ENCODE results near the gene LPAR3. TPM values are rescaled to one million over a fixed set of nuclear protein-coding genes. Genes with fewer than 3 reads are reported as not detected.

Gene LPAR3
- polyA plus RNA-seq, 1 of the 3 experiments (the other 2 are of a cell fraction), result 0.08 TPM

DNA sequence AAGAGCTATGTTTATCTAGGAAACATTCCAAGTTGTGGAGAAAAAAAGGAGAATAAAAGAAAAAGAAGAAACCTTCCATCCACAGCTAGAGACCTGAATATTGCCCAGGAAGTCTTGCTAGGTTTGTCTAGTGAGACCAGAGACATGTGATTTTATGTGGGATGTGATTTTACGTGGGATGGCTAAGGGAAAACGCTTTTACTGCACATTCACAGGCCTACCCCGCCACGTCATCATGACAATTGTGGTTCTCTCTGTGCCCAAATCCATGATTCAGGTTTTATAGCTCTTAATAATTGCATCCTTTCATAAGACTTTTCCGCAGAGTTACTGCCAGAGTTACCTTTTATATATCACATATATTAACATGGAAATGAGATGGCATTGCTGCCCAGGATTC, 116.4 kb downstream of the LPAR3 start:
- no peaks in the 10 kb centered on the region for H3K36me3 ChIP-seq (replicated peaks in 1 of 2; ENCODE audit: control insufficient read depth in 1 of 2, insufficient read depth in 2 of 2, low read length in 1 of 2)
- H3F3A ChIP-seq (replicated peaks; ENCODE audit: insufficient read depth), result no peaks in the 10 kb centered on the region
- WGBS (ENCODE audit: low lambda C conversion rate), result 74% methylated on average over 5 of the region's 5 CpGs
- no peaks in the 10 kb centered on the region for H3K9me2 ChIP-seq
- H4K20me1 ChIP-seq (ENCODE audit: insufficient read depth), result no peaks in the 10 kb centered on the region
- H3K9me3 ChIP-seq, result no peaks in the 10 kb centered on the region
- H3K27me3 ChIP-seq (ENCODE audit: insufficient read depth), result no peaks in the 10 kb centered on the region; the same call in 1 of the 2 replicates
- H3K27ac ChIP-seq (ENCODE audit: low read depth in 2 of 2, low read length in 1 of 2), result no peak overlapping the region
- TF ChIP-seq GATA2 (CRISPR knock-in tag; IDR thresholded peaks at IDR 0.05) (no peak), POLR2AphosphoS5 (IDR thresholded peaks at IDR 0.05; ENCODE audit: low read depth, low read length) (no peak), CHD2 (IDR thresholded peaks at IDR 0.05; ENCODE audit: low read length, partially characterized antibody) (no peak), EZH2phosphoT487 (IDR thresholded peaks at IDR 0.05; ENCODE audit: borderline replicate concordance, low read depth) (no peak), JUND (IDR thresholded peaks at IDR 0.05) (no peak), YY1 (IDR thresholded peaks at IDR 0.05; ENCODE audit: low read depth) (no peak), SIN3A (IDR thresholded peaks at IDR 0.05; ENCODE audit: borderline replicate concordance, low read depth, low read length) (no peak), TAF1 (IDR thresholded peaks at IDR 0.05; ENCODE audit: borderline replicate concordance, low read depth, low read length) (no peak)
- TF ChIP-seq, protein P1, sequence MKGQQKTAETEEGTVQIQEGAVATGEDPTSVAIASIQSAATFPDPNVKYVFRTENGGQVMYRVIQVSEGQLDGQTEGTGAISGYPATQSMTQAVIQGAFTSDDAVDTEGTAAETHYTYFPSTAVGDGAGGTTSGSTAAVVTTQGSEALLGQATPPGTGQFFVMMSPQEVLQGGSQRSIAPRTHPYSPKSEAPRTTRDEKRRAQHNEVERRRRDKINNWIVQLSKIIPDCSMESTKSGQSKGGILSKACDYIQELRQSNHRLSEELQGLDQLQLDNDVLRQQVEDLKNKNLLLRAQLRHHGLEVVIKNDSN (IDR thresholded peaks at IDR 0.05; ENCODE audit: borderline replicate concordance, low read depth), result no peak
- TF ChIP-seq, protein P2, sequence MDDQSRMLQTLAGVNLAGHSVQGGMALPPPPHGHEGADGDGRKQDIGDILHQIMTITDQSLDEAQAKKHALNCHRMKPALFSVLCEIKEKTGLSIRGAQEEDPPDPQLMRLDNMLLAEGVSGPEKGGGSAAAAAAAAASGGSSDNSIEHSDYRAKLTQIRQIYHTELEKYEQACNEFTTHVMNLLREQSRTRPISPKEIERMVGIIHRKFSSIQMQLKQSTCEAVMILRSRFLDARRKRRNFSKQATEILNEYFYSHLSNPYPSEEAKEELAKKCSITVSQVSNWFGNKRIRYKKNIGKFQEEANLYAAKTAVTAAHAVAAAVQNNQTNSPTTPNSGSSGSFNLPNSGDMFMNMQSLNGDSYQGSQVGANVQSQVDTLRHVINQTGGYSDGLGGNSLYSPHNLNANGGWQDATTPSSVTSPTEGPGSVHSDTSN (IDR thresholded peaks at IDR 0.05), result no peak
- TF ChIP-seq, protein P3, sequence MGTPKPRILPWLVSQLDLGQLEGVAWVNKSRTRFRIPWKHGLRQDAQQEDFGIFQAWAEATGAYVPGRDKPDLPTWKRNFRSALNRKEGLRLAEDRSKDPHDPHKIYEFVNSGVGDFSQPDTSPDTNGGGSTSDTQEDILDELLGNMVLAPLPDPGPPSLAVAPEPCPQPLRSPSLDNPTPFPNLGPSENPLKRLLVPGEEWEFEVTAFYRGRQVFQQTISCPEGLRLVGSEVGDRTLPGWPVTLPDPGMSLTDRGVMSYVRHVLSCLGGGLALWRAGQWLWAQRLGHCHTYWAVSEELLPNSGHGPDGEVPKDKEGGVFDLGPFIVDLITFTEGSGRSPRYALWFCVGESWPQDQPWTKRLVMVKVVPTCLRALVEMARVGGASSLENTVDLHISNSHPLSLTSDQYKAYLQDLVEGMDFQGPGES (IDR thresholded peaks at IDR 0.05; ENCODE audit: low read depth, low read length), result no peak
- TF ChIP-seq, protein P4, sequence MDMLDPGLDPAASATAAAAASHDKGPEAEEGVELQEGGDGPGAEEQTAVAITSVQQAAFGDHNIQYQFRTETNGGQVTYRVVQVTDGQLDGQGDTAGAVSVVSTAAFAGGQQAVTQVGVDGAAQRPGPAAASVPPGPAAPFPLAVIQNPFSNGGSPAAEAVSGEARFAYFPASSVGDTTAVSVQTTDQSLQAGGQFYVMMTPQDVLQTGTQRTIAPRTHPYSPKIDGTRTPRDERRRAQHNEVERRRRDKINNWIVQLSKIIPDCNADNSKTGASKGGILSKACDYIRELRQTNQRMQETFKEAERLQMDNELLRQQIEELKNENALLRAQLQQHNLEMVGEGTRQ (IDR thresholded peaks at IDR 0.05; ENCODE audit: borderline replicate concordance, low read depth, low read length), result no peak
- no peaks in the 10 kb centered on the region for H3K79me2 ChIP-seq (ENCODE audit: insufficient read depth)
- peaks cover 0 to 5% of the 10 kb centered on the region in 2 experiments; a peak in 1 of 4 replicates for H3K4me1 ChIP-seq (ENCODE audit: control insufficient read depth in 1 of 2, insufficient read depth in 2 of 2, low read depth in 1 of 2, low read length in 1 of 2)
- no peak overlapping the region for H3K9ac ChIP-seq
- no peak overlapping the region for H2AFZ ChIP-seq (ENCODE audit: low read depth)
- ChIA-PET CTCF (interaction anchor here (1.0 to 6.6 kb wide), 4 partner anchors 16 to 1083 kb away, joined by 3 to 77 read pairs (median 8); no protein-coding TSS in a partner anchor), POLR2A (no interaction called here)
- no peak for DNase-seq
- no peak overlapping the region for H3K4me2 ChIP-seq
- no peak overlapping the region for H3K4me3 ChIP-seq (ENCODE audit: low read depth in 2 of 2, low read length in 1 of 2)

DNA sequence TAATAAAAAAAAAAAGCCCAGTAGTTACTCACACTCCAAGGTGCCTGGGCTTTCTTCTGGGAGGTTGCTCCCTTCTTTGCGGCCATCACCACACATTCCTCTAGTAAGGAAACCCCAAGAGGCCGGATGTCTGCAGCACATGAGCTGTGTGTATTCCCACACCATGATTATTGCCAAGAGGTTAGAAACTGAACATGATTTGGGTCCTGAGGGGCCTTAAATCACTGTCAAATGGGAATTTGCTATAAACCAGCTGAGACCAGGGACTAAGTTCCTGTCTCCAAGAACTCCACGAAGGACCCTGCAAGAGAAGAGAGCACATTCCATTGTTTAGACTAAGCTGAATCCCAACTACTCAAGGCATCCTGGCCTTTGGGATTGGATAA, 117.5 kb downstream of the LPAR3 start:
- WGBS (ENCODE audit: low lambda C conversion rate), result 65% methylated on average over 3 of the region's 3 CpGs
- Histone ChIP-seq H3K27me3 (ENCODE audit: insufficient read depth) (no peaks in the 10 kb centered on the region; the same call in 1 of the 2 replicates), H3K9ac (no peak overlapping the region), H2AFZ (ENCODE audit: low read depth) (0 out of 2 replicates have a peak overlapping the region, but pooled peaks have one; percentile 11), H3F3A (replicated peaks; ENCODE audit: insufficient read depth) (no peaks in the 10 kb centered on the region), H4K20me1 (ENCODE audit: insufficient read depth) (no peaks in the 10 kb centered on the region), H3K4me1 (ENCODE audit: control insufficient read depth in 1 of 2, insufficient read depth in 2 of 2, low read depth in 1 of 2, low read length in 1 of 2) (peaks cover 0 to 5% of the 10 kb centered on the region in 2 experiments; a peak in 1 of 4 replicates), H3K9me3 (no peaks in the 10 kb centered on the region), H3K36me3 (replicated peaks in 1 of 2; ENCODE audit: control insufficient read depth in 1 of 2, insufficient read depth in 2 of 2, low read length in 1 of 2) (no peaks in the 10 kb centered on the region), H3K4me3 (ENCODE audit: low read depth in 2 of 2, low read length in 1 of 2) (no peak overlapping the region), H3K9me2 (no peaks in the 10 kb centered on the region), H3K4me2 (no peak overlapping the region), H3K27ac (ENCODE audit: low read depth in 2 of 2, low read length in 1 of 2) (no peak overlapping the region), H3K79me2 (ENCODE audit: insufficient read depth) (no peaks in the 10 kb centered on the region)
- TF ChIP-seq FOXJ3 (CRISPR knock-in tag; IDR thresholded peaks at IDR 0.05) (no peak), RAD21 (IDR thresholded peaks at IDR 0.05; ENCODE audit: low read length) (no peak), NFIC (IDR thresholded peaks at IDR 0.05; ENCODE audit: borderline replicate concordance) (no peak), RCOR1 (IDR thresholded peaks at IDR 0.05; ENCODE audit: low read length) (no peak), TCF12 (IDR thresholded peaks at IDR 0.05) (no peak), SMC3 (IDR thresholded peaks at IDR 0.05; ENCODE audit: low read depth, low read length) (no peak), SIN3A (IDR thresholded peaks at IDR 0.05; ENCODE audit: borderline replicate concordance, low read depth, low read length) (no peak), FOXM1 (IDR thresholded peaks at IDR 0.05; ENCODE audit: low read depth) (no peak)
- TF ChIP-seq, protein P5, sequence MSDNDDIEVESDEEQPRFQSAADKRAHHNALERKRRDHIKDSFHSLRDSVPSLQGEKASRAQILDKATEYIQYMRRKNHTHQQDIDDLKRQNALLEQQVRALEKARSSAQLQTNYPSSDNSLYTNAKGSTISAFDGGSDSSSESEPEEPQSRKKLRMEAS (IDR thresholded peaks at IDR 0.05; ENCODE audit: low read depth), result no peak
- DNase-seq, result no peak
- ChIA-PET POLR2A (no interaction called here), CTCF (interaction anchor here (1.1 to 6.6 kb wide), 3 partner anchors 15 to 161 kb away, joined by 3 to 77 read pairs (median 11); no protein-coding TSS in a partner anchor)

Data from SK-N-SH (cell line).